Measurements from ENCODE around the gene CARNS1. TPM values are rescaled to one million over a fixed set of nuclear protein-coding genes. Genes with fewer than 3 reads are reported as not detected.

CARNS1 gene
- total and polyA plus RNA-seq, 9 of the 15 experiments (the other 6 are each of a cell fraction or from before 2014, with no cell fraction given), result 0.01 to 0.18 (median 0.06) TPM; not detected in 3

DNA sequence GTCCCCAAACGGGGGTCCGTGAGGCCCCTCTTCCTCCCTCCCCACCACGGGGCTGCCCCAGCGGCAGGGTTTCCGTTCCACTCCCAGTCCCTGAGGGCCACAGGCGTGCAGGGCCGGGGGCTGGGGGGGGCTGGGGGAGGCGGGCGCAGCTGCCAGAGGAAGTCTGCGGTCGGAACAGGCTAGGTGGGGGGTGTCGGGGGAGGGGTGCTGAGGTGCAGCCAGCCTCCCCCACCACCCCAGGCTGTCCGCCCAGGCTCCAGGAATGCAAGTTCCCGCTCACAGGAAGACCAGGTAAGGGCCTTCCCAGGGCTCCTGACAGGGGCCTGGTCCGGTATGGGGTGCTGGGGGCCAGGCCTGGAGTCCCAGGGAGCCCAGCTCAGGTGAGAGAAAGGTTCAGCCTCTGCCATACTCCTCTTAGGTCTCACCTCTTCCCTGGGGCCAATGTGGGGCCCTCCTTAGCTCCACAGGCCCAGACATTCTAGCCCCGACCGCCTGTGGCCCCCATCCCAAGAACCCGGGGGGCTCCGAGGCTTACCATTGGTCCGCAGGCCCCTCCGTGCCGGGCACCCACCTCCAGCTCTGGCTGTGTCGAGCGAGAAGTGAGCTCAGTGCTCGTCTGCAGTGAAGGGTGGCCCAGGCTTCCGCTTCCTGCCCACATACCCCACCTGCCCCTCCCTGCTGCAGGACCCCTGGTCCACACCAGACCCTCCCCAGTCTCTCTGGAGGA, 21.8 kb downstream of the CARNS1 start, which contains the start of gene PTPRCAP (continued):
- TF ChIP-seq, protein P1, sequence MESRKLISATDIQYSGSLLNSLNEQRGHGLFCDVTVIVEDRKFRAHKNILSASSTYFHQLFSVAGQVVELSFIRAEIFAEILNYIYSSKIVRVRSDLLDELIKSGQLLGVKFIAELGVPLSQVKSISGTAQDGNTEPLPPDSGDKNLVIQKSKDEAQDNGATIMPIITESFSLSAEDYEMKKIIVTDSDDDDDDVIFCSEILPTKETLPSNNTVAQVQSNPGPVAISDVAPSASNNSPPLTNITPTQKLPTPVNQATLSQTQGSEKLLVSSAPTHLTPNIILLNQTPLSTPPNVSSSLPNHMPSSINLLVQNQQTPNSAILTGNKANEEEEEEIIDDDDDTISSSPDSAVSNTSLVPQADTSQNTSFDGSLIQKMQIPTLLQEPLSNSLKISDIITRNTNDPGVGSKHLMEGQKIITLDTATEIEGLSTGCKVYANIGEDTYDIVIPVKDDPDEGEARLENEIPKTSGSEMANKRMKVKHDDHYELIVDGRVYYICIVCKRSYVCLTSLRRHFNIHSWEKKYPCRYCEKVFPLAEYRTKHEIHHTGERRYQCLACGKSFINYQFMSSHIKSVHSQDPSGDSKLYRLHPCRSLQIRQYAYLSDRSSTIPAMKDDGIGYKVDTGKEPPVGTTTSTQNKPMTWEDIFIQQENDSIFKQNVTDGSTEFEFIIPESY (CRISPR knock-in tag; IDR thresholded peaks at IDR 0.05), result no peak
- TF ChIP-seq ZNF274 (IDR thresholded peaks at IDR 0.05; ENCODE audit: borderline replicate concordance, low read depth, low read length), result no peak
- TF ChIP-seq BRCA1 (IDR thresholded peaks at IDR 0.05), result no peak
- TF ChIP-seq BRCA1 (CRISPR knock-in tag; IDR thresholded peaks at IDR 0.05), result no peak
- no peak for TF ChIP-seq ZNF436 (CRISPR knock-in tag; IDR thresholded peaks at IDR 0.05)
- no peak for TF ChIP-seq NR2F6 (CRISPR knock-in tag; IDR thresholded peaks at IDR 0.05)
- no peak for TF ChIP-seq TAF1 (IDR thresholded peaks at IDR 0.05; ENCODE audit: control insufficient read depth, extremely low read depth, insufficient read depth, low read length, severe bottlenecking)
- TF ChIP-seq THRAP3 (IDR thresholded peaks at IDR 0.05; ENCODE audit: borderline replicate concordance), result no peak
- no peak for TF ChIP-seq FOXK2 (conservative IDR thresholded peaks at IDR 0.05 in 1 of 2, IDR thresholded peaks at IDR 0.05 in 1 of 2; ENCODE audit: low read depth in 2 of 2)
- TF ChIP-seq, protein P2, sequence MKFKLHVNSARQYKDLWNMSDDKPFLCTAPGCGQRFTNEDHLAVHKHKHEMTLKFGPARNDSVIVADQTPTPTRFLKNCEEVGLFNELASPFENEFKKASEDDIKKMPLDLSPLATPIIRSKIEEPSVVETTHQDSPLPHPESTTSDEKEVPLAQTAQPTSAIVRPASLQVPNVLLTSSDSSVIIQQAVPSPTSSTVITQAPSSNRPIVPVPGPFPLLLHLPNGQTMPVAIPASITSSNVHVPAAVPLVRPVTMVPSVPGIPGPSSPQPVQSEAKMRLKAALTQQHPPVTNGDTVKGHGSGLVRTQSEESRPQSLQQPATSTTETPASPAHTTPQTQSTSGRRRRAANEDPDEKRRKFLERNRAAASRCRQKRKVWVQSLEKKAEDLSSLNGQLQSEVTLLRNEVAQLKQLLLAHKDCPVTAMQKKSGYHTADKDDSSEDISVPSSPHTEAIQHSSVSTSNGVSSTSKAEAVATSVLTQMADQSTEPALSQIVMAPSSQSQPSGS (CRISPR knock-in tag; IDR thresholded peaks at IDR 0.05), result no peak
- TF ChIP-seq IRF2 (CRISPR knock-in tag; IDR thresholded peaks at IDR 0.05), result no peak
- no peak for TF ChIP-seq ASH1L (IDR thresholded peaks at IDR 0.05; ENCODE audit: borderline replicate concordance, low read depth, partially characterized antibody)
- no peak for TF ChIP-seq KLF16 (IDR thresholded peaks at IDR 0.05)
- no peak for TF ChIP-seq ZNF165 (CRISPR knock-in tag; IDR thresholded peaks at IDR 0.05; ENCODE audit: borderline replicate concordance)
- no peak for TF ChIP-seq ZNF24 (IDR thresholded peaks at IDR 0.05)
- TF ChIP-seq, protein P3, sequence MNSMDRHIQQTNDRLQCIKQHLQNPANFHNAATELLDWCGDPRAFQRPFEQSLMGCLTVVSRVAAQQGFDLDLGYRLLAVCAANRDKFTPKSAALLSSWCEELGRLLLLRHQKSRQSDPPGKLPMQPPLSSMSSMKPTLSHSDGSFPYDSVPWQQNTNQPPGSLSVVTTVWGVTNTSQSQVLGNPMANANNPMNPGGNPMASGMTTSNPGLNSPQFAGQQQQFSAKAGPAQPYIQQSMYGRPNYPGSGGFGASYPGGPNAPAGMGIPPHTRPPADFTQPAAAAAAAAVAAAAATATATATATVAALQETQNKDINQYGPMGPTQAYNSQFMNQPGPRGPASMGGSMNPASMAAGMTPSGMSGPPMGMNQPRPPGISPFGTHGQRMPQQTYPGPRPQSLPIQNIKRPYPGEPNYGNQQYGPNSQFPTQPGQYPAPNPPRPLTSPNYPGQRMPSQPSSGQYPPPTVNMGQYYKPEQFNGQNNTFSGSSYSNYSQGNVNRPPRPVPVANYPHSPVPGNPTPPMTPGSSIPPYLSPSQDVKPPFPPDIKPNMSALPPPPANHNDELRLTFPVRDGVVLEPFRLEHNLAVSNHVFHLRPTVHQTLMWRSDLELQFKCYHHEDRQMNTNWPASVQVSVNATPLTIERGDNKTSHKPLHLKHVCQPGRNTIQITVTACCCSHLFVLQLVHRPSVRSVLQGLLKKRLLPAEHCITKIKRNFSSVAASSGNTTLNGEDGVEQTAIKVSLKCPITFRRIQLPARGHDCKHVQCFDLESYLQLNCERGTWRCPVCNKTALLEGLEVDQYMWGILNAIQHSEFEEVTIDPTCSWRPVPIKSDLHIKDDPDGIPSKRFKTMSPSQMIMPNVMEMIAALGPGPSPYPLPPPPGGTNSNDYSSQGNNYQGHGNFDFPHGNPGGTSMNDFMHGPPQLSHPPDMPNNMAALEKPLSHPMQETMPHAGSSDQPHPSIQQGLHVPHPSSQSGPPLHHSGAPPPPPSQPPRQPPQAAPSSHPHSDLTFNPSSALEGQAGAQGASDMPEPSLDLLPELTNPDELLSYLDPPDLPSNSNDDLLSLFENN (IDR thresholded peaks at IDR 0.05; ENCODE audit: low read depth in 2 of 2, low read length in 2 of 2), result no peak
- no peak for TF ChIP-seq CEBPB (tag; IDR thresholded peaks at IDR 0.05)
- peak; percentile 19 for TF ChIP-seq POLR2B (IDR thresholded peaks at IDR 0.05; ENCODE audit: low read depth, partially characterized antibody)
- TF ChIP-seq ZNF586 (CRISPR knock-in tag; conservative IDR thresholded peaks at IDR 0.05), result no peak

Data from K562 (cell line).